GM12873 (cell line): ENCODE results near the gene KL.

Source experiments
- CTCF ChIP-seq: IDR thresholded peaks from 2 replicates; pipeline ENCODE4 v1.5.1; 2012; ENCODE audit warnings: low read depth, mild to moderate bottlenecking, moderate library complexity, low read length, control low read depth; ENCODE audit not compliant: insufficient read depth; ENCODE audit errors: missing control alignments

KL gene

GRCh38 chr13:32977321-32977720 is 38.9 kb upstream of the KL start:
- no peak for TF ChIP-seq CTCF

- TF ChIP-seq CTCF: no peak
Measured at GRCh38 chr13:32978278-32978677, 37.9 kb upstream of the KL start.

GRCh38 chr13:32983058-32983457 is 33.2 kb upstream of the KL start:
- TF ChIP-seq CTCF: no peak

- TF ChIP-seq CTCF: no peak
Measured at GRCh38 chr13:32984857-32985626, 31.2 kb upstream of the KL start.

GRCh38 chr13:32986552-32986951 is 29.7 kb upstream of the KL start:
- no peak for TF ChIP-seq CTCF

GRCh38 chr13:32987462-32987861 is 28.8 kb upstream of the KL start:
- TF ChIP-seq CTCF: no peak

GRCh38 chr13:32988608-32989289 is 27.5 kb upstream of the KL start:
- TF ChIP-seq CTCF: no peak
